Measurements from ENCODE around the gene PCDH10. TPM values are rescaled to one million over a fixed set of nuclear protein-coding genes. Genes with fewer than 3 reads are reported as not detected.
A peak's percentile ranks its signal among the peaks of the same experiment; 100 is the strongest.

Gene PCDH10
- total RNA-seq, 1 donor = 5.1 TPM

- Histone ChIP-seq H3K79me2 (ENCODE audit: insufficient read depth, low read length) (no peaks in the 10 kb centered on the region), H3K36me3 (ENCODE audit: insufficient read depth, low read length) (no peaks in the 10 kb centered on the region), H3K4me3 (ENCODE audit: insufficient read depth, low read length) (no peak overlapping the region), H3K27ac (ENCODE audit: low read depth, low read length) (no peak overlapping the region), H4K20me1 (ENCODE audit: insufficient read depth, low read length) (no peaks in the 10 kb centered on the region), H3K4me1 (ENCODE audit: insufficient read depth, low read length) (no peaks in the 10 kb centered on the region), H3K4me2 (ENCODE audit: insufficient read depth, low read length) (no peak overlapping the region), H3K27me3 (ENCODE audit: insufficient read depth, low read length) (no peaks in the 10 kb centered on the region), H3K9me3 (ENCODE audit: low read depth, low read length) (no peaks in the 10 kb centered on the region), H2AFZ (ENCODE audit: low read length) (peak overlapping the region; percentile 45)
- TF ChIP-seq CTCF (IDR thresholded peaks at IDR 0.05; ENCODE audit: extremely low read depth, low read depth, low read length) = no peak
- no peak for DNase-seq (ENCODE audit: insufficient read length, low spot score, missing footprints)
These were observed 17.1 kb upstream of the PCDH10 start for GRCh38 chr4:133131829-133132460.

- Histone ChIP-seq H3K36me3 (ENCODE audit: insufficient read depth, low read length) (no peaks in the 10 kb centered on the region), H3K4me3 (ENCODE audit: insufficient read depth, low read length) (no peak overlapping the region), H3K4me1 (ENCODE audit: insufficient read depth, low read length) (no peaks in the 10 kb centered on the region), H3K27me3 (ENCODE audit: insufficient read depth, low read length) (no peaks in the 10 kb centered on the region), H3K79me2 (ENCODE audit: insufficient read depth, low read length) (no peaks in the 10 kb centered on the region), H3K27ac (ENCODE audit: low read depth, low read length) (no peak overlapping the region), H2AFZ (ENCODE audit: low read length) (no peak overlapping the region), H3K9me3 (ENCODE audit: low read depth, low read length) (no peaks in the 10 kb centered on the region), H4K20me1 (ENCODE audit: insufficient read depth, low read length) (no peaks in the 10 kb centered on the region), H3K4me2 (ENCODE audit: insufficient read depth, low read length) (no peak overlapping the region)
- DNase-seq (ENCODE audit: insufficient read length, low spot score, missing footprints) = no peak
- TF ChIP-seq CTCF (IDR thresholded peaks at IDR 0.05; ENCODE audit: extremely low read depth, low read depth, low read length) = no peak
These were observed 12.3 kb upstream of the PCDH10 start for GRCh38 chr4:133136833-133137232.

GRCh38 chr4:133137571-133137970 is 11.5 kb upstream of the PCDH10 start:
- TF ChIP-seq CTCF (IDR thresholded peaks at IDR 0.05; ENCODE audit: extremely low read depth, low read depth, low read length) = no peak
- H3K4me2 ChIP-seq (ENCODE audit: insufficient read depth, low read length) = no peak overlapping the region

GRCh38 chr4:133143775-133144430 is 5.2 kb upstream of the PCDH10 start:
- Histone ChIP-seq H3K9me3 (ENCODE audit: low read depth, low read length) (no peaks in the 10 kb centered on the region), H3K4me2 (ENCODE audit: insufficient read depth, low read length) (no peak overlapping the region), H2AFZ (ENCODE audit: low read length) (no peak overlapping the region), H3K4me1 (ENCODE audit: insufficient read depth, low read length) (peaks cover 13% of the 10 kb centered on the region), H3K4me3 (ENCODE audit: insufficient read depth, low read length) (no peak overlapping the region), H3K27ac (ENCODE audit: low read depth, low read length) (no peak overlapping the region), H3K36me3 (ENCODE audit: insufficient read depth, low read length) (no peaks in the 10 kb centered on the region), H4K20me1 (ENCODE audit: insufficient read depth, low read length) (no peaks in the 10 kb centered on the region), H3K79me2 (ENCODE audit: insufficient read depth, low read length) (no peaks in the 10 kb centered on the region), H3K27me3 (ENCODE audit: insufficient read depth, low read length) (peaks cover 6% of the 10 kb centered on the region)
- no peak for DNase-seq (ENCODE audit: insufficient read length, low spot score, missing footprints)
- no peak for TF ChIP-seq CTCF (IDR thresholded peaks at IDR 0.05; ENCODE audit: extremely low read depth, low read depth, low read length)

More at GRCh38 chr4:133137571-133137970, 11.5 kb upstream of the PCDH10 start:
- H3K27me3 ChIP-seq (ENCODE audit: insufficient read depth, low read length) = no peaks in the 10 kb centered on the region
- no peaks in the 10 kb centered on the region for H3K9me3 ChIP-seq (ENCODE audit: low read depth, low read length)
- no peak overlapping the region for H3K27ac ChIP-seq (ENCODE audit: low read depth, low read length)
- no peaks in the 10 kb centered on the region for H3K79me2 ChIP-seq (ENCODE audit: insufficient read depth, low read length)
- no peak overlapping the region for H2AFZ ChIP-seq (ENCODE audit: low read length)
- no peaks in the 10 kb centered on the region for H3K36me3 ChIP-seq (ENCODE audit: insufficient read depth, low read length)
- no peak overlapping the region for H3K4me3 ChIP-seq (ENCODE audit: insufficient read depth, low read length)
- no peaks in the 10 kb centered on the region for H4K20me1 ChIP-seq (ENCODE audit: insufficient read depth, low read length)
- no peaks in the 10 kb centered on the region for H3K4me1 ChIP-seq (ENCODE audit: insufficient read depth, low read length)
- no peak for DNase-seq (ENCODE audit: insufficient read length, low spot score, missing footprints)
